HL-60 (cell line): ENCODE results near the gene RAB25.

Experiments used
- DNase-seq, 2 experiments: peaks; one replicate each; pipeline ENCODE4 v3.0.0-alpha.2; 2010 to 2020; ENCODE audit warnings: low read depth in 1 of 2, low spot score in 1 of 2
- H3K27ac ChIP-seq: fragments of 250-450 bp; sonication (Bioruptor Pico); replicated peaks from 2 replicates; pipeline ENCODE4 v1.5.1; 2020; ENCODE audit warnings: mild to moderate bottlenecking, moderate library complexity
- H3K27me3 ChIP-seq: fragments of 250-450 bp; sonication (Bioruptor Pico); 2 replicates; pipeline ENCODE4 v1.5.1; 2021; ENCODE audit warnings: mild to moderate bottlenecking, moderate library complexity; ENCODE audit not compliant: insufficient read depth, poor library complexity, severe bottlenecking
- H3K4me3 ChIP-seq: replicated peaks from 2 replicates; pipeline ENCODE4 v1.5.1; 2011; ENCODE audit warnings: mild to moderate bottlenecking, control low read depth, low read length; ENCODE audit not compliant: insufficient read depth
- CTCF ChIP-seq: IDR thresholded peaks from one replicate; pipeline ENCODE4 v1.5.1; 2011; ENCODE audit warnings: low read length, control low read depth, inconsistent platforms; ENCODE audit not compliant: insufficient read depth
- GABPA ChIP-seq: IDR thresholded peaks from 2 replicates; pipeline ENCODE4 v1.6.1; 2012; ENCODE audit warnings: low read depth
- POLR2AphosphoS5 ChIP-seq: IDR thresholded peaks from 2 replicates; pipeline ENCODE4 v1.6.1; 2012; ENCODE audit warnings: low read depth
- REST ChIP-seq: IDR thresholded peaks from 2 replicates; pipeline ENCODE4 v1.6.1; 2012; ENCODE audit warnings: low read depth; ENCODE audit not compliant: insufficient replicate concordance
- SPI1 ChIP-seq: IDR thresholded peaks from 2 replicates; pipeline ENCODE4 v1.6.1; 2012; ENCODE audit warnings: low read depth, mild to moderate bottlenecking, borderline replicate concordance

The RAB25 gene

GRCh38 chr1:156045076-156045475 lies 15.9 kb upstream of the RAB25 start:
- no peak for DNase-seq
- TF ChIP-seq POLR2AphosphoS5 (no peak), REST (no peak), SPI1 (no peak), GABPA (no peak), CTCF (no peak)
- Histone ChIP-seq H3K27me3 (no peaks in the 10 kb centered on the region), H3K27ac (no peak overlapping the region), H3K4me3 (no peak overlapping the region)

GRCh38 chr1:156048663-156049258 lies 12.2 kb upstream of the RAB25 start:
- H3K27me3 ChIP-seq = no peaks in the 10 kb centered on the region
- H3K27ac ChIP-seq = no peak overlapping the region
- DNase-seq = no peak
- H3K4me3 ChIP-seq = no peak overlapping the region
- no peak for TF ChIP-seq POLR2AphosphoS5
- no peak for TF ChIP-seq CTCF
- no peak for TF ChIP-seq REST
- TF ChIP-seq SPI1 = no peak
- TF ChIP-seq GABPA = no peak

- no peak overlapping the region for H3K4me3 ChIP-seq
- H3K27me3 ChIP-seq = no peaks in the 10 kb centered on the region
- H3K27ac ChIP-seq = no peak overlapping the region
- no peak for DNase-seq
- TF ChIP-seq REST = no peak
- TF ChIP-seq SPI1 = no peak
- TF ChIP-seq GABPA = no peak
- TF ChIP-seq POLR2AphosphoS5 = no peak
- TF ChIP-seq CTCF = no peak
These were observed 10.6 kb upstream of the RAB25 start for GRCh38 chr1:156050376-156050775.
